Body of pancreas (tissue), 4 donors: ENCODE measurements around the gene OR2T27. TPM values are rescaled to one million over a fixed set of nuclear protein-coding genes. Genes with fewer than 3 reads are reported as not detected.

Source experiments
- ATAC-seq: fragments of 150-250 bp; one replicate; pipeline ENCODE4 v1.9.1; 2016
- DNase-seq, 4 donors: peaks; one replicate each; pipeline ENCODE4 v3.0.0-alpha.2; 2019
- H3K27ac ChIP-seq, 4 donors: fragments of 200-600 bp; sonication (generic); 1 replicate in 3 of 4; 2 replicates in 1 of 4; pipeline versions ENCODE4 v1.5.1 to v1.6.1; 2016 to 2019; ENCODE audit warnings: mild to moderate bottlenecking in 1 of 4, mixed read lengths in 1 of 4, moderate library complexity in 1 of 4
- H3K27me3 ChIP-seq, 2 donors: fragments of 200-600 bp; sonication (generic); one replicate each; pipeline ENCODE4 v1.6.0; 2016; ENCODE audit warnings: mild to moderate bottlenecking in 1 of 2
- H3K36me3 ChIP-seq, 2 donors: fragments of 200-600 bp; sonication (generic); replicated peaks in 1 of 2; 2 replicates each; pipeline ENCODE4 v1.5.1; 2016; ENCODE audit warnings: low read depth in 2 of 2; ENCODE audit not compliant: insufficient read depth in 1 of 2
- H3K4me1 ChIP-seq: fragments of 200-600 bp; sonication (generic); one replicate; pipeline ENCODE4 v1.6.0; 2016
- H3K4me3 ChIP-seq, 2 donors: fragments of 200-600 bp; sonication (generic); 1 replicate in 1 of 2; 2 replicates in 1 of 2; pipeline ENCODE4 v1.5.1; 2016 to 2019
- H3K9me3 ChIP-seq, 3 donors: fragments of 200-600 bp; sonication (generic); 1 replicate in 2 of 3; 2 replicates in 1 of 3; pipeline ENCODE4 v1.5.1; 2016
- POLR2A ChIP-seq, 3 donors: fragments of 450-650 bp; IDR thresholded peaks; one replicate each; pipeline ENCODE4 v1.6.1; 2016; ENCODE audit warnings: antibody characterized with exemption in 3 of 3, mild to moderate bottlenecking in 2 of 3
- WGBS, 2 donors: methylation state at CpG; one replicate each; pipeline ENCODE4 v1.1.5; 2017; 5-methylcytosine and 5-hydroxymethylcytosine counted together
- intact Hi-C: fragments of 100-400 bp; cut with DNase I; formaldehyde crosslinking; loops from one replicate; pipeline ENCODE4 v1.15.1; 2023
- total RNA-seq, 2 donors: library from RNA; depleted of rRNA; stranded (reverse); fragments of >200 nt; gene quantifications; one replicate each; pipeline ENCODE4 v1.1.0, GENCODE V29; 2016
- TF ChIP-seq, protein P1 (sequence below), 7 experiments: fragments of 450-650 bp in 4 of 7; fragments of 200-600 bp in 3 of 7; sonication (generic) in 3 of 7; IDR thresholded peaks; one replicate each; pipeline ENCODE4 v1.5.1; 2016 to 2019; ENCODE audit warnings: antibody characterized with exemption in 7 of 7

Gene OR2T27
- total RNA-seq, 2 donors from 2014 or later, result not detected

DNA sequence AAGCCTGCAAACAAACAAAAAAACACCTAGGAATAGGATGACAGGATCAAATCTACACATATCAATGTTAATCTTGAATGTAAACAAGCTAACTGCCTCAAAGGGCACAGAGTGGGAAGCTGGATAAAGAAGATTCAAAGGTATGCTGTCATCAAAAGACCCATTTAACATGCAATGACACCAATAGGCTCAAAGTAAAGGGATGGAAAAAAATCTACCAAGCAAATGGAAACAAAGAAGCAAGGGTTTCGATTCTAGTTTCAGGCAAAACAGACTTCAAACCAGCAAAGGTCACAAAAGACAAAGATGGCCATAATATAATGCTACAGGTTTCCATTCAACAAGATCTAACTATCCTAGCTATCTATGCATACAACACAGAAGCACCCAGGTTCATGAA lies 41.6 kb downstream of the OR2T27 start:
- no peak for ATAC-seq
- 67 to 70% methylated on average over 1 of the region's 1 CpG for WGBS, 2 donors
- intact Hi-C loops, result no loop called here

DNA sequence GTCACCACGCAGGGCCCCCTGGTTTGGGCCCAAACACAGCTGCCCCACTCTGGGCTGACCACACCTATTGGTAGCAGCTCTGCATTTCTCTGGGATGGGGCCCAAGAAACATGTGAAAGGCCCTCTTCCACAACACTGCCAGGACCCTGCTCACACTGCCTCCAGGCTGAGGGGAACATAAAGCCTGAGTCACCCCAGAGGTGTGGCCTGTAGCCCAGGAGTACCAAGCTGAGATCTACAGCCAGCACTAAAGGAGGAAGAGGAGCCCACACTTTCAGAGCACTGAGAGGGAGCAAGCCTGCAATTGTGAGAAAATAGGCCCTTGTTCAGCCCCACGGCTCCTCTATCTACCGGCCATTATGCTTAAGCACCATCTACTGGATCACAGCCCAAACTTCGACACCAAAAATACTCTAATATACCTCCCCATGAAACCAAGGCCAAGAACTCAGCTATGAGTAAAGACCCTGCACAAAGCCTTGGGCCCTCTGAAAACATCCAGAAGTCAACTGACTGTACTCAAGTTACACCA lies 43.4 kb downstream of the OR2T27 start:
- Histone ChIP-seq H3K36me3 (no peaks in the 10 kb centered on the region), H3K9me3 (no peaks in the 10 kb centered on the region), H3K4me1 (no peaks in the 10 kb centered on the region), H3K4me3 (no peak overlapping the region), H3K27me3 (no peaks in the 10 kb centered on the region), H3K27ac (no peak overlapping the region)
- DNase-seq, result no peak
- intact Hi-C loops, result no loop called here
- 69 to 83% methylated on average over 3 to 4 of the region's 4 CpGs for WGBS, 2 donors
- TF ChIP-seq POLR2A (IDR thresholded peaks at IDR 0.05), result no peak
- TF ChIP-seq, protein P1, sequence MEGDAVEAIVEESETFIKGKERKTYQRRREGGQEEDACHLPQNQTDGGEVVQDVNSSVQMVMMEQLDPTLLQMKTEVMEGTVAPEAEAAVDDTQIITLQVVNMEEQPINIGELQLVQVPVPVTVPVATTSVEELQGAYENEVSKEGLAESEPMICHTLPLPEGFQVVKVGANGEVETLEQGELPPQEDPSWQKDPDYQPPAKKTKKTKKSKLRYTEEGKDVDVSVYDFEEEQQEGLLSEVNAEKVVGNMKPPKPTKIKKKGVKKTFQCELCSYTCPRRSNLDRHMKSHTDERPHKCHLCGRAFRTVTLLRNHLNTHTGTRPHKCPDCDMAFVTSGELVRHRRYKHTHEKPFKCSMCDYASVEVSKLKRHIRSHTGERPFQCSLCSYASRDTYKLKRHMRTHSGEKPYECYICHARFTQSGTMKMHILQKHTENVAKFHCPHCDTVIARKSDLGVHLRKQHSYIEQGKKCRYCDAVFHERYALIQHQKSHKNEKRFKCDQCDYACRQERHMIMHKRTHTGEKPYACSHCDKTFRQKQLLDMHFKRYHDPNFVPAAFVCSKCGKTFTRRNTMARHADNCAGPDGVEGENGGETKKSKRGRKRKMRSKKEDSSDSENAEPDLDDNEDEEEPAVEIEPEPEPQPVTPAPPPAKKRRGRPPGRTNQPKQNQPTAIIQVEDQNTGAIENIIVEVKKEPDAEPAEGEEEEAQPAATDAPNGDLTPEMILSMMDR (IDR thresholded peaks at IDR 0.05), result no peak
- no peak for ATAC-seq

More for the DNA sequence above, 41.6 kb downstream of the OR2T27 start:
- H3K27ac ChIP-seq, result no peak overlapping the region
- TF ChIP-seq, protein P1 (IDR thresholded peaks at IDR 0.05), result no peak
- no peak for TF ChIP-seq POLR2A (IDR thresholded peaks at IDR 0.05)
- H3K4me1 ChIP-seq, result no peaks in the 10 kb centered on the region
- H3K36me3 ChIP-seq, result no peaks in the 10 kb centered on the region
- H3K9me3 ChIP-seq, result no peaks in the 10 kb centered on the region
- no peak overlapping the region for H3K4me3 ChIP-seq
- DNase-seq, result no peak
- no peaks in the 10 kb centered on the region for H3K27me3 ChIP-seq

DNA sequence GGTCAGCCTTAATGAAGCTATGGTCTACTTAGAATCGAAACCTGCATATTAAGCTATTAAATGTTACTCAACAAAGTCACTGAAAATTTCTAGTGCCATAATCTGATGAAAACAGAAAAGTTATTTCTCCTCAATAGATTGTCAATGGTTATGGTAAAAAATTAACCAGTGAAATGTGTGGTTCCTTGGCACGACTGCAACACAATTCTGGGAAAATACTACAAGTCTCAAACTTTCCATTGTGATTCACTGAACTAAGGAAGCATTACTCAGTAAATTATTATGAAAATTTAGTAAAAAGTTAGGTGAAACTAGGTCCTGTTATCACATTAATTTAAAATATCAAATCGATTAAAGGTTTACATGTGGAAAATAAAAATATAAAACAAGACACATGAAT lies 45.0 kb downstream of the OR2T27 start:
- Histone ChIP-seq H3K36me3 (no peaks in the 10 kb centered on the region), H3K9me3 (no peaks in the 10 kb centered on the region), H3K4me3 (no peak overlapping the region), H3K27ac (no peak overlapping the region), H3K27me3 (no peaks in the 10 kb centered on the region), H3K4me1 (no peaks in the 10 kb centered on the region)
- TF ChIP-seq POLR2A (IDR thresholded peaks at IDR 0.05), result no peak
- TF ChIP-seq, protein P1 (IDR thresholded peaks at IDR 0.05), result no peak
- DNase-seq (no peak), ATAC-seq (no peak)
- WGBS, 2 donors, result 18 to 29% methylated on average over 3 of the region's 3 CpGs
- intact Hi-C loops, result no loop called here

Other genes with a start within 250 kb of the OR2T27 start
- gene OR2T2, start 209.9 kb downstream of the OR2T27 start, total RNA-seq, result not detected
- gene OR2T3, start 182.2 kb downstream of the OR2T27 start, total RNA-seq, result not detected
- not detected for gene OR2T5, start 166.9 kb downstream of the OR2T27 start, total RNA-seq
- gene OR2G6, start 147.5 kb downstream of the OR2T27 start, total RNA-seq, result not detected
- not detected for gene OR2T29, start 92.8 kb downstream of the OR2T27 start, total RNA-seq
- not detected for gene OR2T34, start 80.8 kb downstream of the OR2T27 start, total RNA-seq
- gene OR2T10, start 57.8 kb downstream of the OR2T27 start, total RNA-seq, result not detected
- under 1 TPM in 1 of 2 donors, not detected in 1; 0.26 TPM for gene OR2T11, start 20.4 kb downstream of the OR2T27 start, total RNA-seq
- gene OR2T35, start 10.2 kb downstream of the OR2T27 start, total RNA-seq, result not detected
- gene OR14I1, start 47.2 kb upstream of the OR2T27 start, total RNA-seq, result not detected
- gene LYPD8, start 100.2 kb upstream of the OR2T27 start, total RNA-seq, result not detected
- 10 to 100 TPM; 13.7 to 14.8 TPM for gene SH3BP5L, start 170.4 kb upstream of the OR2T27 start, total RNA-seq
- gene ZNF672, start 182.7 kb upstream of the OR2T27 start, total RNA-seq, result 10 to 100 TPM; 18.8 to 27.2 TPM
- 100 to 1,000 TPM in 1 of 2 donors, 10 to 100 TPM in 1; 35.8 to 128 TPM for gene ZNF692, start 203.6 kb upstream of the OR2T27 start, total RNA-seq